HG03280 (cell line): Measurements from ENCODE around the gene PDIA5.

Experiments used
- ATAC-seq: cut with Tn5 transposase; IDR thresholded peaks from one replicate; pipeline ENCODE4 v1.9.1; 2021; ENCODE audit warnings: mild to moderate bottlenecking, moderate library complexity; ENCODE audit not compliant: unreplicated experiment

Gene PDIA5

GRCh38 chr3:123039178-123039577, 27.6 kb upstream of the PDIA5 start:
- no peak for ATAC-seq

GRCh38 chr3:123042413-123042812, 24.4 kb upstream of the PDIA5 start:
- ATAC-seq: no peak

GRCh38 chr3:123044981-123045763, 21.7 kb upstream of the PDIA5 start:
- no peak for ATAC-seq

- no peak for ATAC-seq
These were observed 20.4 kb upstream of the PDIA5 start for GRCh38 chr3:123046262-123047061.

GRCh38 chr3:123047062-123047319, 19.8 kb upstream of the PDIA5 start:
- no peak for ATAC-seq

- no peak for ATAC-seq
These were observed 18.2 kb upstream of the PDIA5 start for GRCh38 chr3:123048480-123049237.

- no peak for ATAC-seq
These were observed 16.2 kb upstream of the PDIA5 start for GRCh38 chr3:123050666-123051065.

GRCh38 chr3:123053107-123053506, 13.7 kb upstream of the PDIA5 start:
- no peak for ATAC-seq

GRCh38 chr3:123054109-123054778, 12.6 kb upstream of the PDIA5 start:
- no peak for ATAC-seq

- no peak for ATAC-seq
These were observed 11.9 kb upstream of the PDIA5 start for GRCh38 chr3:123054931-123055330.

GRCh38 chr3:123055352-123055751, 11.5 kb upstream of the PDIA5 start:
- no peak for ATAC-seq

- no peak for ATAC-seq
These were observed 8.3 kb upstream of the PDIA5 start for GRCh38 chr3:123058505-123058904.

GRCh38 chr3:123060054-123060453, 6.8 kb upstream of the PDIA5 start:
- ATAC-seq: no peak

- ATAC-seq: no peak
These were observed 5.0 kb upstream of the PDIA5 start for GRCh38 chr3:123061856-123062255.

- ATAC-seq: no peak
These were observed 3.8 kb upstream of the PDIA5 start for GRCh38 chr3:123063034-123063433.

- no peak for ATAC-seq
These were observed 2.3 kb upstream of the PDIA5 start for GRCh38 chr3:123064506-123064905.

- ATAC-seq: no peak
These were observed 1.9 kb upstream of the PDIA5 start for GRCh38 chr3:123064914-123065313.

- no peak for ATAC-seq
These were observed 278 bp upstream of the PDIA5 start for GRCh38 chr3:123066599-123066895.

GRCh38 chr3:123067689-123068600, 1.1 kb downstream of the PDIA5 start:
- peak; percentile 31 for ATAC-seq

- no peak for ATAC-seq
These were observed 2.0 kb downstream of the PDIA5 start for GRCh38 chr3:123068601-123069381.
